ENCODE data around the gene SLIT3.

The SLIT3 gene

DNA sequence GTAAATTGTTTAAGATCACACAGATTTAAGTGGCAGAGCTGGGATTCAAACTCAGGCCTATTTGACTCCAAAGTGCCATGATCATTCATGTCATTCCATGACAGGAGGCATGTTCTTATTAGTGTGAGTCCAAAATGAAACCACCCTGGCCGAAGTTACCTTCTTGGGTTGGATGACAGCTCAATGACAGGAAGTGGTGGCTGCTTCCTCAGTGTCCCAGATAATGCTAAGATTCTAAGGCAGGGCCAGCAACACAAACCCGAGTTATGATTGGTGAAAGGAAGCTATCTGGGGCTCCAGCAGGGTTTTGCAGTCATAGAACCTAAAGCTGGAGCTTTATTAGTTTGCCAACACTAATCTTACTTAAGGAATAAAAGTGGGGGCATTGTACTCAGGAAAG, 340.4 kb downstream of the SLIT3 start:
- DNase-seq (ENCODE audit: low read depth), result no peak

DNA sequence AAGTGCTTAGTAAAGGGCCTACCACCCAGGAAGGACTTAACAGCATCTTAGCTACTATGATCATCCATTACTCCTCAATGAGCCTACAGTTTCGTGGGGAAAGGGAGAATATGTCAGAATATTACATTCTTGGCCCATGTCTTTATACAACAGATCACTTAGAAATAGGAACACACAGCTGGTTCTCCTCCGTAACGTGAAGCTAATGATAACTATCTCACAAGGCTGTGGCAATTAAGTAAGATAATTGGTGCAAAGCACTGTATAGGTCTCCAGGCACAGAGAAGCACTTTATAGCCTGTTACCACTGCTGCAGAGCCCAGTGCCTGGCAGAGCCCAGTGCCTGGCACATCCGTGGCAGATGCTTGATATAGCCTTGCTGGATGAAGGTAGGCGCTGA, 347.6 kb downstream of the SLIT3 start:
- DNase-seq (ENCODE audit: low read depth), result no peak

DNA sequence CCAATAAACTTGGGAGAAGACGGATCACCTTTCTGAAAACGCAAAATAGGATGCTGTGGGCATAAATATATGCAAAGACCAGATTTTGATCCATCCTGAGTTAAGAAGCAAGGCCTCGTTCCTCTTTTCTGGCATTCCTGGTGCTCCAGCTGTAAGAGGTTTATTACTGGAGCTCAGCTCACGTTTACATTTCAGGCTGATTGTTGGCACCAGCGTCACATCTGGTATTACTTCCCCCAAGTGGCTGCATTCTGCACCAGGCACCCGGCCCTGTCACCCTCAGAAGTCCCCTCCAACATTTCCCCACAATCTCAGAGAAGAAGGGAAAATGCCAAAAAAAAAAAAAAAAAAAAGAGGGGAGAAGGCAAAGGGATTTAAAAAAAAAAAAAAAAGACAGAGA, 348.7 kb downstream of the SLIT3 start:
- no peak for DNase-seq (ENCODE audit: low read depth)

DNA sequence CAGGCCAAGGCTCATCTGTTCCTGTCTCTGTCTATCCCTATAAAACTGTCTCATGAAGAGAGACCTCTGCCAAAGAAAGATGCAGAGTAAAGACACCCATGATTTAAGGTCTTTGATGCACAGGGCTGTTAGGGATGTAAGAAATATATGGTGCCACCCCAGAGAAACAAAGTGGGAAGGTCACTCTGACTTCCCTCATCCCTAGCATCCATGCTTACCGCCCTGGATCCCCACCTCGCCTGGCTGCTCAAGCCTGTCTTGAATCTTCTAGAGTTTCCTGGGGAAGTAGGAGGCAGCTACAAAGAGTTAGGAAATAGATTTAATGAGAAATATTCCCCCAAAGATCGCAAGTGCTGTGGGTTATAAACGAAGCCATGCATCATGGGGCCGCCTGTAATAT, 349.2 kb downstream of the SLIT3 start:
- no peak for DNase-seq (ENCODE audit: low read depth)

DNA sequence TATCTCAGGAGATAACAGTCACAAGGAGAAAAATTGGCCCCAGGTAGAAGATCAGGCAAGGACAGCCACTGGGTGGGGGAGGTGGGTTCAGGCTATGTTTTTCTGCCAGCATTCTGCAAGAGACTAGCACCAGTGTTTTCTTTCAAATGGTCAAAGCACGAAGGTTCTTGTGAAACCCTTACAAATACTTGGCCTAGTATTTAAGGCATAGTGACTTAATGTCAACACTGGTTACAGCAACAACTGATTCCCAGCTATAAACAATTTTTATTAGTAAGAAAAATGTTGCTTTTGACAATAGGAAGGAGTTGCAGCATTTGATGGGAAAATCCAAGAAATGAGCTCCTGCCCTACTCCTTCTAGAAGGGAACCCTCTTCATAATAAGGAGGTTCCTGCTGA, 349.6 kb downstream of the SLIT3 start:
- no peak for DNase-seq (ENCODE audit: low read depth)

DNA sequence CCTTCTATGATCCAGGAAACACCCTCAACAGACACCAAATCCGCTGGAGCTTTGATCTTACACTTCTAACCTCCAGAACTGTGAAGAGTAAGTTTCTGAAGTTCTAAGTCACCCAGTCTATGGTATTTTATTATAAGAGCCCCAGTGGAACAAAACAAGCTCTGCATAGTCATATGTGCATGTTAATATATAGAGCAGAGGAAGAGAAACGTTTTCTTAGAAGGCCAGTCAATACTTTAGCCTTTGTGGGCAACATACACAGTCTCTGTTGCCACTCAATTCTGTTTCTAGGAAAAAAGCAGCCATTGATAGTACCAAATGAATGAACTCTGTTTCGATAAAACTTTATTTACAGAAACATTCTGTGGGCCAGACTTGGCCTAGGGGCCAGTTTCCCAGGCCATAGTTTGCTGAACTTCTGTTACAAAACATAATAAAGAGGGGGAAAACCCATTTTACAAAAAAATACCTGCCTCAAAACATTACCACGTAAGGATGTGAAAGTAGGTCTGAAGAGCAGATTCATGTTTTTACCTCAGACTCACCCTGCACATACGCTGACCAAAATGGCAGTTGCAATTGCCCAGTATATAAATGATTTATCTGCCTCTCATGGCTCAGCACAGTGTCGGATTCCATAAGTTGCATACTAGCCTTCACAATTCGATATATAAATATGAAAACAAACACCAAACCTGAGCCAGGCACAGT, 350.5 kb downstream of the SLIT3 start:
- DNase-seq (ENCODE audit: low read depth), result no peak

DNA sequence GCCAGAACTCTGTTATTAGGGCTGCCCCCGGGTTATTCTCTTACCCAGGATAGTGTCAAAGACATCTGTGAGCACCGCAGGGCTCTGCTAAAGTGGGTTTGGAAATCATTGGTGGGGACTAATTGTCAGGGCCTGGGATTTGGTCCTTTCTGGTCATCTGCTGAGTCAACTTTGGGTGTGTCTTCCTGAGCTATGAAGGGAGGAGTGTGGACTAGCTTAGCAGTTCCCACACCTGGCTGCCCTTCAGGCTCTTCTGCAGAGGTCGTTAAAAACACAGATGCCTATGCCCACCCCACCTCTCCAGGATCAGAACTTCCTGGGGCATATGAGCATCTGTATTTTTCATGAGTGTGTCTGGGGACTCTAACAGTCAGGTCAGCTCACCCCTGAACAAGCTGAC, 352.2 kb downstream of the SLIT3 start:
- no peak for DNase-seq (ENCODE audit: low read depth)

DNA sequence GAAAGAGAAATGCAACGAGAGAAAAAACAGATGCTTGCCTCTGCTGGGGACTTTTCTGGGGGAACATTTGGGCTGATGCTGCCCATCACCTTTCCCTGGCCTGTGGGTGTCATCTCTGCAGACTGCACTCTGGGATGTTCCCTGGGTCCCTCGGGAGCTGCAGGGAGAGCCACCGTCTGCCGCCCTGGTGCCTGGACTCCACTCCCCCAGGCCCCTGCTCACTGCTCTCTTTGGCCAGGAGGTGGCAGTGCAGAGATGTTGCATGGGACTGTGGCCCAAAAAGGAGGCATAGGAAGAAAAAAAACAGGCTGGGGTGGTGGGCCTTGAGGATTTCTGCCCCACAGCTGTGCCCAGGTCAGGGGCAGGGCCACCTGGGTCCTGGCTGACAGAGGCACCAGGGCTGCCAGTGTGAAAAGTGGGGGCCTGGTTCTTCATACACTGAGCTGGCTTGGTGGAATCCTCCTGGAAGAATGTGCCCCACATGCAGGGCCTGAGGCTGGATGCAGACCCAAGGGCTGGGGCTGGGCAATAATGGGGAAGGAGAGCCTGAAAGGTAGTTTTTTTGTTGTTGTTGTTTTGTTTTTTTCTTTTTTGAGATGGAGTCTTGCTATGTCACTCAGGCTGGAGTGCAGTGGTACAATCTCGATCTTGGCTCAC, 353.6 kb downstream of the SLIT3 start:
- no peak for DNase-seq (ENCODE audit: low read depth)

DNA sequence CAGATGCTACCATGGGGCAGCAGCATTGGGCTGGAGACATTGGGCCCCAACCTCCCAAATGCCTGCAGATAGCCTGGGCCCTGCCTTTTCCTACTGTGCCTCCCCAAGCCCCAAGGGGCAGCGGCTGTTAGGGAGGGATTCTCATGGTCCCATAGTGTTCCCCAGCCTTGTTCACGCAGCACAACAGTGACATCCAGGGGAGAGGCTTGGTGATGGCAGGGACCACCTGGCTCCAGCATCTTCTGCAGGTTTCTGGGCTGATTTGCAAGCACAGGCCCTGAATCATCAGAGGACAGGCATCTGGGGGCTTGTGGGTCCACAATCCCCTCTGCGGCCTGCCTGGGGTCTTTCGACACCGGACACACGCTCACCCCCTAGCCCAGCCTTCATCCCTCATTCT, 354.6 kb downstream of the SLIT3 start:
- DNase-seq (ENCODE audit: low read depth), result no peak

DNA sequence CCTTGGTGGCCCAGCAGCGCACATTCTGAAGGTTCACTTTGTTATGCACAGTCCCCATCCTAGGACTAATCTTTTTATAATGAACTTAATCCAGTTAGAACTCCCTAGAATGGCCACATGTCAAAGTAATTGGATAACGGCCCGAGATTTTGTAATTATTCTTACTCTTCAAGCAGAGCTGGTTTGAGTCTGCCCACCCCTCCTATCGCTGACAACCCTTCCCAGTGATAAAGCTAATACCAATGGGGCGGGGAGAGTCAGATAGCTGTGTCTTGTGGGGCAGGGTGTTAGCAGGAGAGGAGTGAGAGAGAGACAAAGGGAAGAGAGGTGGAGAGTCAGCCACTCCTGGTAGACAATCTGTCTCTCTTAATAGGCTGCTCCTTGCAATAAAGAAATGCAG, 356.9 kb downstream of the SLIT3 start:
- DNase-seq (ENCODE audit: low read depth), result no peak

DNA sequence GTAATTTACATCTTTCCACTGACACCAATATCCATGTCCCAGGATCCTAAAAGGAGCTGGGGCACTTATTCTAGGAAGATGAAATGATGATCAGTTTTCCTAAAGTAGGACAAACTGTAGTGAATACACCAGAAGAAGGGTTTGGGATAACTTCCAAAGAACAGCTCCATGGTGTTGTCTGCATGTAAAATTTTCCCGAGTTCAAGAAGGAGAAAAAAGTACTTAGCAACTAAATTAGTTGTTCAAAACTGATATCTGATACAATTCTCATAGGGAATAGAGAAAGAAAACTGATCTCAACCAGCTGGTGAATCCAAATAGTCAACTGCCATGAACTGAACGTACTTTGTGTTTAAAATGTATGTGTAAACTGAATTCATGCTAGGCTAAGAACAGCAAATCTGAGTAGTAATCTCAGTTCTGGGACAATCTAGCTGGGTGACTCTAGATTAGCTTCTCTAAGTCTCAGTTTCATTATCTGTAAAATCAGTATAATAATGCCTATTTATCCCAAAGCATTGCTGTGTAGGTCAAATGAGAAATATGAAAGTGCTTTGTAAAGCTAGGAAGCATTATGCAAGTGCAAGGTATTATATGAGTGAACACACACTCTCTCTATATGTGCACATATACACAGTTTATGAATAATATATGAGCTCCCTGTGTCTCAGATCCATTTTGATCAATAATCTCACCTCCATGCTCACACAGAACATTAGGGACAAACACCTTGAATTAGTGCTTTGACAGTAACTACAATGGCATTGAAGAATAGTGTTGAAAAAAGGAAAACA, 357.7 kb downstream of the SLIT3 start:
- no peak for DNase-seq (ENCODE audit: low read depth)

DNA sequence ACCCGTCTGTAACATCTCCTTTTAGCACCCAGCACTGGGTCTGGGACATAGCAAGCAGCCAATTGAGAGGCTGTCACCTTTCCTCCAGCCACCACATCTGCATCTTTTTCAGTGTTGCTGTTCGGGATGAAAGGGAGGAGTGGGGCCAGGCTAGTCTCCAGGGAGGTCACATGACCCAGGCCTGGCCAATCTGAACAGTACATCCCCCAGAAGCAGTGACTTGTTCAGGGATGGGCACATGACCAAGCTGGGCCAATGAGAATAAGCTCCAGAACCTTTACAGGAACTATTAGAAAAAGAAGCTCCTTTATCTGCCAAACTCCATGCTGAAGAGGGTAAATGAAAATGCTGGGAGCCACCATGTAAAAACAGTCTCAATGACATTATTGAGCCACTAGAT, 359.0 kb downstream of the SLIT3 start:
- no peak for DNase-seq (ENCODE audit: low read depth)

DNA sequence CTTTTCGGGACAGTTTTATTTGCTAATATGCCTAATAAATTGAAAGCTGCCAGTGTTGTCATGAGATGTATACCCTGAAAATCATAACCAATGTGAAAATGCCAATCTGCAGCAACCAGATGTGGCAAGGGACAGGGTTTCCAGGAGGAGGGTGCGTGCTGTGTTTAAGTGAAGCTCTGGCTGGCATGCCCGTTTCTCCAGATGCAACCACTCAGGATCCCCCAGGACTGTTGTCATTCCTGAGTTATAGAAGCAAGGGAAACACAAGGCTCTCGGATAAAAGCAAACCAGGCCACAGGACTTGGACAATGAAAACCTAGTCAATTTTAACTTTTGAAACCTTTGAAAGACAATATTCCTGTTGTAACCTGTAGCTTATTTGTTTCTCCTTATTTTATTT, 360.2 kb downstream of the SLIT3 start:
- DNase-seq (ENCODE audit: low read depth), result no peak

DNA sequence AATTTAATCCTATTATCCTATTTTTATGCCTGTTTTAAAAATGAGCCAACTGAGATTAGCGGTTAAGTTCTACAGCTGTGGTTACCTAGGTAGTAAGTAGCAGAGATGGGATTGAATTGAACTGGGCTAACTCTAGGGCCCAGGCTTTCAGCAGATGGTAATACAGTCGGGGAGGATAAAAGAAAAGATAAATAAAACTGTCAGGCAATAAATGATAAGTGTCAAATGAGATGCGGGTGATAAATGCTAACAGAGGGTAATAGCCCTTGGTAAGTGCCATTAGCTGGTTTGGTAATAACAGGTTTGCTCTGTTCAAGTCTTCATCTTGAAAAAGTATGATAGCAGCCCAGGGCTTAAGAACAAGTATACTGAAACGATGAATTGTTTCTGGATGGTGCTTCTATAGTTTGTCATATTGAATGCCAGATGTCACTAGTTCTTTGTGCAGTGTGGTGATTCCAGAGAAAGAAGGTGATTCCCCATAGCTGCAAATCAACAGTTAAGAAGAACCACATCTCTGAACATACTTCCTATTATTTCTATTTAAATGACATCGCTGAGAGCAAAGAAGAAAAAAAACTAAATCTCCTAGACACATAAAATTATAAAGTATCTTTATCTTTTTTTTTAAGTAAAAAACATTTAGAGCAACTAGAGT, 360.9 kb downstream of the SLIT3 start:
- DNase-seq (ENCODE audit: low read depth), result no peak

DNA sequence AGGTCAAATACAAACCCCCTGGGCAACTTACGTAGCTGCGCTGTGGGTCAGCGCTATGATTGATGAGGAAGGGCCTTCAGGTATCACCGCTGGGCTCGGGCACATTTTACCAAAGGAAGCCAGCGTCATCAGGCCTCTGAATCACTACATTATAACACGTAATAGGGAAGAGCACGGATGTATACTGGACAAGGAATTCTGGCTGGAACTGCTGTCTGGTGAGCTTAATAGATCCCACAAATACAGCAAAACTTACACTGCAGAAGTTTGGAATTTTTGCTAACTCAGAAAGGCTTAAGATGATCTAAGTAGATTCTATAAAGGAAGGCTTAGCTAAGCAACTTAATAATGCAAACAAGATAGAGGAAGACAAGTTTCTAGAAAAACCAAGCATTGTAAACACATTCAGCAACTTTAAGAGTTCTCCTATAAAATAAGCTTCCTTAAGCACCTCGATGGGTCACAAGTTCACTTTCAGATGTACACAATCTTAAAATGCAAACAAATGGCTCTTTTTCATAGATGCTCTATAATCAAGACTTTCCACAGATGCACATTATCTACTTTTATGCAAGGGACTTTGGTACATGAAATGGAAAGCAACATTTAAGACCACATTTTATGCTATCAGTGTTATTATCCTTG, 361.7 kb downstream of the SLIT3 start:
- DNase-seq (ENCODE audit: low read depth), result no peak

DNA sequence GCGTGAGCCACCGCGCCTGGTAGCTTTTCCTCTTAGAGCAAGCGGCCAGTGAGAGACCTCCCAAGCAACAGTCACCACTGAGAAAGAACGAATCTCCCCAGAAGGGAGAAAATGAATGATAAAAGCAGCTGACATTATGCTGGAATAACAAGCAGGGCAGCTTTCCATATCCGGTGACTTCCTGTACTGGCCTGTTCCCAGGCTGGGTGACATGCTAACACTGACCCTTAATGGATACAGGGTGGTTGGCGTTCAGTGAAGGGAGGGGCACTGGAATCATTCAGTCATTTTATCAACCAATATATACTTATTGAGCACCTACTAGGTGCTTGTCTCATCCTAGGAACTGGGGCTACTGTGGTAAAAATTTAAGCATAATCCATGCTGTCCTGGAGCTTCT, 364.4 kb downstream of the SLIT3 start:
- no peak for DNase-seq (ENCODE audit: low read depth)

DNA sequence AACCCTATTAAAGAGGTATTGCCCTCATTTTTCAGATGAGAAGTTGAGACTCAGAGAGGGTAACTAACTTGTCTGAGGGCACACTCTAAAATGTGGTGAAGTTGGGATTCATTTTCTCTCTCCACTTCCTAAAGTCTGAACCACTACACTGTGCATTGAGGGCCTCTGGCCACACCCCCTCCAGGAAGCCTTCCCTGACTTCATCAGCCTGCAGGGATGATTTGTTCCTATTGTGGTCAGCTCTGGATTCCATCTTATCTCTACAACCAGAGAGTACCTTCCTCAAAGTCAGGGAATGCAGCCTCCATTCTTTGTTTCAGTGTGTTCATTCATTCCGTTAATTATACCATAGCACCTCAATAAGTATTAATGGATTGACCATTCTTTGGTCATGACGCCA, 365.8 kb downstream of the SLIT3 start:
- no peak for DNase-seq (ENCODE audit: low read depth)

DNA sequence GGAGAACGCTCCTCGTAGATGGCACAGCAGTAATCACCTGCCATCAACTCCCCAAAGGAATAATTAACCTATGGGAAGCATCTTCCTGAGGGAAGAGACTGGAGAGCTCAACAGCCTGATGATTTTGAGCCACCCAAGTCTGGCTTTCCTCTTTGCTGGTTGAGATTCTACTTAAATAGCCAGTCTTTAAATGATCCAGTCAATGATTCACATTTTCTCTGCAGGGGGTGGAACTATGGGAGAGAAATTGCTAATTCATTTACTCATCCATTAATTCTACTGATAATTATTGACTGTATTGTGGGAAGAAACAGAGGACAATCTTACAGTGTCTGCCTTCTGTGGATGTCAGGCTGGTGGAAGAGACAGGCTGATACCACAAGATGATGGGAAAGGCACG, 366.8 kb downstream of the SLIT3 start:
- DNase-seq (ENCODE audit: low read depth), result no peak

DNA sequence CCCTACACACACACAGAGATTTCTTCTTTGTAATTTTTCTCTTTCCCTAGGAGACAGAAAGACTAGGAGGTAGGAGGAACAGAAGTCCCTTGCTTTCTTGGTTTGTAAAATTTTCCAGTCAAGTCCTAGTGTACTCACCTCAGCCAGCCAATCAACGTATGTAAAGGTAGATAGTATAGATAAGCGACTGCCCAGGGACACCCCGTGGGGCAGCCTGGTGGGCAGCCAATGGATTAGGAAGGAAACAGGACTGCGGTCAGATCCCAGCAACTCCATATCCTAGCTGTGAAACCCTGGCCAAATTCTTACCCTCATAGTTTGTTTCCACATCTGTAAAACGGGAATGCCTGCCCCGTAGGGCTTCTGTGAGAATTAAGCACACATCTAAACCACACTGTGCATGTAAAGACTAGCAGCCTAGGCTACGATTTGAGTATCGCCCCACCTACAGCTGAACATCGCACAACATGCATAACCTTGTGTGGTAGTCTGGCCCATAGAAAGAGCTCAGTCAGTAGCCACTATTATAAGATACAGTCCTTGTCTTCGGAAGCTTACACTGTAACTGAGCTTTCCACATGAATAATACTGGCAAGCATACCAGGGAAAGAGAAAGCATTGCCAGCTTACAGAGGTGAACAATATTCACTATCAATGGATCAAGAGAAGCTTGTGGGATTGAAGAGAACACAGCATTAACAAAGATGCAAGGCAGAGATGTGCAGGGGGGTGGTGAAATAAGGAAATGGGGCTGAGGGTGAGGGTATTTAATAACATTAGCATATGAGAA, 368.3 kb downstream of the SLIT3 start:
- DNase-seq (ENCODE audit: low read depth), result no peak

DNA sequence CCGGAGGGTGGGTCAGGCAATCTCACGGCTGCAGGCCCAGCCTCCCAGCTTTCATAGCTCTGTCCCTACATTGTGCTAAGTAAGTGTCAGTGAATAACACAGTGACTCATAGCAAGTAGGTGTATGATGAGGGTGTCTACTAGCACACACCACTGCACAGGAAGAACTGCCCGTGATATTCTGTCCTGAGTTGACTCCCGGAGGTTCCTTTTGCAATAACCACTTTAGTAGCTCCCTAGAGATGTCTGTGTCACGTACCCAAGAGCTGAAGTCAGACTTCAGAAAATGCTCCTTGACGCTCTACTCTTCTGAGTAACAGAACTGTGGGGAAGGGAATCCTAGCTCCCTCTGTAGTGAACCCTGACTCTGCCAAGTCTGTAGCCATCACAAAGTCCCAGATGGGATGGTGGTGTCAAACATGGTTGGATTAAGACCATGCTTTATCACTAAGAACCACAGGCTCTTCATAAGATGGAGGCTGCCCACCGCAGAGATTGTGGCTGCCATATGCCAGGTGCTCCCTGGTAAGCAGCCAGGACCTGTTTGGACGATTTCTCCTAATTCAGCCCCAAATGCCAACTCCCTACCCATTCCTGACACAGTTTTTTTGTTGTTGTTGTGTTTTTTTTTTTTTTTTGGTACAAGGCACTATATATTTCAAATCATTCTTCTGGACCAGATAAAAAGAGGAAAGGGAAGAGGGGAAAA, 369.1 kb downstream of the SLIT3 start:
- DNase-seq (ENCODE audit: low read depth), result no peak

DNA sequence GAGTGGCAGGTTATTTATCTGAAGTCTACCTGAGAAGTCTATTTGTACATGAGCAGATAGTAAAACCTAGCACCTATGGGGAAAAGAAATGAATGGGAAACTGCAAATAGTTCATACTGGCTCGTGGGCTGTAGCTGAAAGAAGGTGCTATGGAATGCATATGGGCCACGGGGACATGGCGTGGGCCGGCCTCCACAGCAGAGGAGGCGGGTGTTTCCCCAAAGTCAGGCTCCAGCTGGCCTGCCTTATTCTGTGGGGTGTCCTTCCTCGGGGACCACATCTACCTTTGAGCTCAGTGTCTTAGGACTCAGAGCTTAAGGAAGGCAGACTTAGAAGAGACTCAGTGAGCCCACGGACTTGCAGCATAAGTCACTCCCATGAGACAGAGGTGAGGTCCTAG, 371.3 kb downstream of the SLIT3 start:
- DNase-seq (ENCODE audit: low read depth), result no peak
